Measurements from ENCODE around the gene MORF4L2.
A peak's percentile ranks its signal among the peaks of the same experiment; 100 is the strongest.
"Not testable (repeated sequence)": the region's sequence is repeated elsewhere in the genome, so short reads cannot be mapped to it uniquely, and the experiment has no call there.

Gene MORF4L2

GRCh38 chrX:103640401-103641155 is 45.9 kb downstream of the MORF4L2 start:
- no peak for TF ChIP-seq CTCF (IDR thresholded peaks at IDR 0.05; ENCODE audit: low read depth, low read length)
- H3K4me3 ChIP-seq (ENCODE audit: low read depth, low read length) = no peak overlapping the region

- not testable (repeated sequence) for H3K4me3 ChIP-seq (ENCODE audit: low read depth, low read length)
Measured at GRCh38 chrX:103638479-103639346, 47.8 kb downstream of the MORF4L2 start.

- no peak for TF ChIP-seq CTCF (IDR thresholded peaks at IDR 0.05; ENCODE audit: low read depth, low read length)
- no peak overlapping the region for H3K4me3 ChIP-seq (ENCODE audit: low read depth, low read length)
Measured at GRCh38 chrX:103637604-103638338, 48.7 kb downstream of the MORF4L2 start.

GRCh38 chrX:103635436-103635835 is 51.1 kb downstream of the MORF4L2 start:
- no peak for TF ChIP-seq CTCF (IDR thresholded peaks at IDR 0.05; ENCODE audit: low read depth, low read length)
- no peak overlapping the region for H3K4me3 ChIP-seq (ENCODE audit: low read depth, low read length)

GRCh38 chrX:103631145-103631544 is 55.4 kb downstream of the MORF4L2 start:
- TF ChIP-seq CTCF (IDR thresholded peaks at IDR 0.05; ENCODE audit: low read depth, low read length) = no peak
- no peak overlapping the region for H3K4me3 ChIP-seq (ENCODE audit: low read depth, low read length)

- peak overlapping the region; percentile 66 for H3K4me3 ChIP-seq (ENCODE audit: low read depth, low read length)
- TF ChIP-seq CTCF (IDR thresholded peaks at IDR 0.05; ENCODE audit: low read depth, low read length) = no peak
Measured at GRCh38 chrX:103630171-103630511, 56.4 kb downstream of the MORF4L2 start.

GRCh38 chrX:103629318-103630170 is 57.0 kb downstream of the MORF4L2 start:
- H3K4me3 ChIP-seq (ENCODE audit: low read depth, low read length) = peak overlapping the region; percentile 66
- TF ChIP-seq CTCF (IDR thresholded peaks at IDR 0.05; ENCODE audit: low read depth, low read length) = peak; percentile 40

Measured in WI38 (cell line).